ENCODE data around the gene BLACAT1. TPM values are rescaled to one million over a fixed set of nuclear protein-coding genes. Genes with fewer than 3 reads are reported as not detected.

The BLACAT1 gene
- total RNA-seq (2014; rRNA removed; shearing (Covaris generic); ENCODE audit: low replicate concordance): 0.07 and 0.78 TPM in 2 replicates

DNA sequence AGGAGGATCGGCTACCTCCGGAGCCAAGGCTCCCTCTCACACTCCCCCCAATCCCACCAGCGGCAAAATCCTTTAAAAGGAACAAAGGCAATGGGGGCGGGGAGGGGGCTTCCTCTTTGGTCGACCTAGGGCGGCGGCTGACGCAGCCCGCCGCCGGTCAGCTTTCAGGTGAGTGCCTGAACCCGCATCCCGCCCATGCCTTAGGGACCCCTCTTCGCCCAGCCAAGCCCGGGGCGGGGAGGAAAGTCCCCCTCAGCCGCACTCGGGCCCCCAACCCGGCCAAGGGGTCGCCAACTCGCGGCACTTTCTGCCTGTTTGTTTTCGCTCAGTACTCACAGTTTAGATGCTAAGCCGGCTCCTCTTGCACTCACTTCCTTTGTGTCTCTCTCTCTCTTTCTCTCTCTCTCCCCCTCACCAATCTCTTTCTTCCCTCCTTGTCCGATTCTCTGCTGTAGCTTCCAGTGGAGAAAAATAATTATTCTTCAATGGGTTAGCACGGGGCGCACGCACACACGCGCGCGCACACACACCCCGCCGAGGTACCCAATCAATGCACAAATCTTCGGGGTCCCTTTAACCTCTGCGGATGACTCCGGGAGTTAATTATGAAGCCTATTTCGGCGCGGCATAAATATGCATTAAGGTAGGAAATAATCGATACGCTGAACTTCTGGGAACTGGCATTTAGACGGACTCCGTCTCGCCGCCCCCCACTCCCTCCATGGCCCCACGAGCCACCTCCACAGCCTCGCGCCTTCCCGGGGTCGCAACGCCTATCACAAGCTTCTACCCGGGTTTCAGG, at the start of gene BLACAT1:
TSS of gene BLACAT1 (minus strand) at position 465 of the 802 bp plus-strand sequence.
- in situ Hi-C loops (cut with HindIII; ENCODE audit: low pct_unique_long_range_greater_than_20kb, low sequenced_read_pairs): no loop called here
- DNase-seq (ENCODE audit: low read depth): no peak

DNA sequence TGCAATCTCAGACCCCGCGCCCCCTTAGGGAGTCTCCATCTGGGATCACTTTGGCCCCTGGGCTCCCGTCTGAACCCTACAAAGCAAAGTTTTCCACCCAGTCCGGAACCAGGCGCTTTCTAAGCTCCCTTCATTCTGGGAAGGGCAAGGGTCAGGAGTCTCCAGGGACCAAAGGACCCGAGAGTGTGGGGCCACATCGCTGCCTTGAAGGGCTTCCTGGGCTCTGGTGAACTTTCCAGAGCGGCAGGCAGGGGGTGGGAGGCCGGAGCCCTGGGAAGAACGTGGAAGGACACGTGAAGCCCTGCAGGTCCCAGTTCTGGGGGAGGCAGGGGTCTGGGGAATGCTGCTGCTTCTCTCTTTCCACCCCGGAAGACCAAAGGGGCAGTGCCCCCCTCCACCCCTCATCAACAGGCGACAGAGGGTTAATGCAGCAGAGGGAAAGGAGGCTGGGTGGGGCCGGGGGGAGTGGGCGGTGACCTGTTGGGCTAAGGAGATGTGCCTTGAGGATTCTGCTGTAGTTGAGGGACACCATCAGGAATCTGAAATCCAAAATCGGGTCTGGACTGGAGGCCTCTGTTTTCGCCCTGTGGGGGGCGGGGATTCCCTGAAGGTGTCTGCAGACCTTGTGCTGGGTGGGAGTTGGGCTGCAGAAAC, 49.4 kb upstream of the BLACAT1 start:
- in situ Hi-C loops (cut with HindIII; ENCODE audit: low pct_unique_long_range_greater_than_20kb, low sequenced_read_pairs): no loop called here
- no peak for DNase-seq (ENCODE audit: low read depth)

DNA sequence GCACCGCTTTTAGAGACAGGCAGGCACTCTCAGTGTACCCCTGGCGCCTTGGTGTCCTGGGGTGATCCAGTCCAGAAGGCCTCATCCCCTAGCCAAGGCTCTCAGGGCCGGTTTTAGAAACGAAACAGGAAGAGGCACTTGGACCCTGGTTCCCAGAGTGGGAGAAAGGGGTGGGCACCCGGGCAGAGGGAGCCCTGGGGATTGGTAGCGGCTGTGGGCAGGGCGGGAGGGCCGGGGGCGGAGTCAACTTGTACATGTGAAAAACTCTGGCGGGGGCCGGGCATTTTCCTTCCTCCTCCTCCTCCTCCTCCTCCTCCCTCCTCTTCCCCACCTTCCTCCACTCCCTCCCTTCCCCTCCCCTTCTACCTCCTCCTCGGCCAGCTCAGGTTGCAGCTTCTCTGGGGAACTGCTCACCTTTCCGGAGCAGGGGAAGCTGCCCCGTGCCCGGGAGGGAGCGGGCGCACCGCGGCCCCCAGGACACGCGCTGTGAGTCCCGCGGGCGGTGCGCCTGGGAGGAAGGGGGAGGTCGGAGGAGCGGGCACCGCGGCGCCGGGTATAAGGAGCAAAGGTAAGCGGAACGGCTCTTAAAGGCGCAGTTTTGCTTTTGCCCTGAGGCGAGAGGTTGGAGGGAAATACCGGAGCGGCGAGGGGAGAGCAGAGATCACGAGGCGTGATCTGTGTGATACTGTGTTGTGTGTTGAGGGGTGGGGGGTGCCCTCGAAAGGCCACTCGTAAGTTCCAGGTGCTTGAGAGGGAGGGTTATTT, 48.6 kb upstream of the BLACAT1 start, which contains the start of gene CDK18:
TSS of gene CDK18 (plus strand) at position 359 of the 765 bp plus-strand sequence. CDS start 18,499 bp downstream, outside the sequence.
- DNase-seq (ENCODE audit: low read depth): peak; percentile 85
- in situ Hi-C loops (cut with HindIII; ENCODE audit: low pct_unique_long_range_greater_than_20kb, low sequenced_read_pairs): no loop called here

DNA sequence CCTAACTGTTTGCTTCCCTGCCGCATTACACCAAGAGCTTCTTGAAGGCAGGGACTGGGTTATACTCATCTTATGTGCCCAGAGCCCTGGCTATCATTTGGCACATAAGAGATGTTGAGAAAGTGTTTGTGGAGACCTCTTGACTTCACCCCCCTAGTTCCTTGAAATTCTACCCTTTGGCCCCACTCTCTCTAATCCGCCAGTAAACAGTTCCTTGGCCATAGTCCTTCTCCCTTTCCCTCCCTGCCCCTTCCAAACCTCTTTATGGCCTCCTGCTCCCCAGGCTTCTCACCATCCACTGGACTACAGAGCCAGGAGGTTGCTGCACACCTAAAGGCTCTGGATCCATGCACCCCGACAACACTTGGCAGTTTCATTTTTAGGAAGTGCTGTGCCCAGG, 47.1 kb upstream of the BLACAT1 start:
- no peak for DNase-seq (ENCODE audit: low read depth)
- in situ Hi-C loops (cut with HindIII; ENCODE audit: low pct_unique_long_range_greater_than_20kb, low sequenced_read_pairs): no loop called here

DNA sequence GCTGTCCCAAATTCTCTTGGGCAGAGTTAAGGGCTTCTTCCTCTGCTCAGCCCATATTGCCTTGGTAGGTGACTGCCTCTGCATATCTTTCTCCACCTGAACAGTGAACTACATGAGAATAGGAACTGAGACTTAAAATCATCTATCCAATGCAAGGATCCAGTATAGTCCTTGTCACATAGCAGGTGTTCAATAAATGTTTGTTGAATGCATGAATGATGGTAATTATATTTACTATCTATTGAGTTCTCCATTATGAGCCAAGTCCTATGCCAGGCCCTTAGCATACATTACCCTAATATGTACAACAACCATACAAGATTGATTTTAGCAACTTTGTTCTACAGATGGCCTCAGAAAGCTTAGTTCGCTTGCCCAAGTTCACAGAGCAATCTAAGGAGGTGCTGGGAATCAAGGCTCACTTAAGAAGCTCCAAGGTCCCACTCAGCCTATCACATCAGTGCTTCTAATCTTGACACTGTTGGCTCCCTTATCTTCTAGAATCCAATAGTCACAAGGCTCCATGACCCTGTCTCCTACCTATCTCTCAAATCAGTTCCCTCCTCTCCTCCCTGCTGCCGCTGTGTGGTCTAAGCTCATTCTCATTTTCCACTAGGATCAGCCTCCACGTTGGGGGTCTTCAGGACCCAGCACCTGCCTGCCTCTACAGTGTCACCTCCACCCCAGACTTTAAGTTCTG, 46.4 kb upstream of the BLACAT1 start:
- in situ Hi-C loops (cut with HindIII; ENCODE audit: low pct_unique_long_range_greater_than_20kb, low sequenced_read_pairs): no loop called here
- no peak for DNase-seq (ENCODE audit: low read depth)

DNA sequence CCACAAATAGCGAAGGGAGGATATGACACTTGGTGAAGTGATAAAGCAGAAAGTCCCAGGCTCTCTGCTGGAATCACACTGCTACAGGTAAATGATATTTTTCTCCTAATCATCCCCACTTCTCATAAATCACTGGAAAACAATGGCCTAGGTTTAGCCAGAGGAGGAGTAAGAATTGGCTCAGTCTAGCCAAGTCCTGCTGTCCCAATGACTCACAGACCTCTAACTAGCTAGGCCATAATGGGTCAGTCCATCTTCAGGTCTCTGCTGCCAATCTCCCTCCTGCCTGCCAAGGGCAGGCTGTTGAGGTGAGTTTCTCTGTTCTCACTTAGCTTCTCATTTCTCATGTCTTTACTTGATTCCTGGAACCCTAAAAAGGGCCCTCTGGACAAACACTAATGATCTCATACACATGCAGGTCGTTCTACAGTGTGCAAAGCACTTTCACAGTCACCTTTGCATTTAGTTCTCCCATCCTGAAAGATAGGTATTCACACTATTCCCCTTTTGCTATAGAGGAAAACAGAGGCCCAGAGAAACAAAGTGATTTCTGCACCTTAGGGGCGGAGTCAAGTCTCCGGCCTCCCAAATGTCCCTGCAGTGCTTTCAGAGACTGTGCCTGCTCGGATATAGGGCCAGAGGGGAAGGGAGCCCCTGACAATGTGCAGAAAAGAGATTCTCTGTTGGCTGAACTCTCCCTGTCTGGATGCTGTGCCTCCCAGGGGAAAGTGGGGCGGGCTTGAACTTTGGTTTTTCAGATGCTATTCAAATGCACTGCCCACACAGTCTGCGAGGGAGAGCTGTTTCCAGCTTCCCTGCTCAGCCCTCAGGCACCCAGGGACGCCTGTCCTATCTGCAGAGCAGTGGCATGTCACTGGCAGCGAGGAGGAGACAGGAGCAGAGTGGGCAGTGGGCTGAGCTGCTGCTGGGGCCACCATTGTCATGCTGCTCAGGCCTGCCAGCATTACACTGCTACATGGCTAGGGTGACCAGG, 44.7 kb upstream of the BLACAT1 start:
- no peak for DNase-seq (ENCODE audit: low read depth)
- in situ Hi-C loops (cut with HindIII; ENCODE audit: low pct_unique_long_range_greater_than_20kb, low sequenced_read_pairs): no loop called here

DNA sequence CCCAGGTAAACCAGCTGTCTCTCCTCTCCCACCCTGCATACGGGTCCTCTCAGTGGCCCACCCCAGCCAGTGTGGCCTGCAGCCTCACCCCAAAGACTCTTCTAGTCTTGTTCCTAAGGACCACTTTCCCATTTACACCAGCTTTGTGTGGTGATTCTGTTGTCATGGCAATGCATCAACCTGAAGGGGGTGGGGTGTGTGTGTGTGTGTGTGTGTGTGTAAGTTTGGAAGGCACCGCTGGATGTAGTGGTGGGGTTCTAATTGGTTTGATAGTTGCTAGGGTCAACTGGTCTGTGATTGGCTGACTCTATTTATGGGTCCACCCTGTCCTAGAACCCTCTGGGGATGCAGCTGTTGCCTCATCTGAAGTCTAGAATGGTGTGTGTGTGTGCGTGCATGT, 43.9 kb upstream of the BLACAT1 start:
- no peak for DNase-seq (ENCODE audit: low read depth)
- in situ Hi-C loops (cut with HindIII; ENCODE audit: low pct_unique_long_range_greater_than_20kb, low sequenced_read_pairs): no loop called here

DNA sequence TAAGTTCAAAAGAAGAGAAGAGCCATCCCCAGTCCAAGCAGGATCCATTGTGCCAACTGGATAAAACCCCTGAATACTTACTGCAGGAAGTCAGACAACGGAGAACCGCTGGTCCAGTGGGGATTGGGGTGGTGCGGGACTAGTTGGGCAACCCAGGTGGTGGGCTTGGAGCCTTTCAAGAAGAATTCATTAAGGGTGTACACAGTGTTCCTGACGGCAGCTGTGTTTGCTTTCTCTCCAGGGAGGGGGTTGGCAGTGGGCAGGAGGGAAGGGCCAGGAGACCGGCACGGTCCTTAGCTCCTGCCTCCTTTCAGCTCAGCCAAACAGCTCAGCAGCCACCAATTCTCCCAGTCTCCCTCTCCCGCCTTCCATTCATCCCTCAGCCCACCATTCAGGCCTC, 41.5 kb upstream of the BLACAT1 start:
- in situ Hi-C loops (cut with HindIII; ENCODE audit: low pct_unique_long_range_greater_than_20kb, low sequenced_read_pairs): no loop called here
- no peak for DNase-seq (ENCODE audit: low read depth)

DNA sequence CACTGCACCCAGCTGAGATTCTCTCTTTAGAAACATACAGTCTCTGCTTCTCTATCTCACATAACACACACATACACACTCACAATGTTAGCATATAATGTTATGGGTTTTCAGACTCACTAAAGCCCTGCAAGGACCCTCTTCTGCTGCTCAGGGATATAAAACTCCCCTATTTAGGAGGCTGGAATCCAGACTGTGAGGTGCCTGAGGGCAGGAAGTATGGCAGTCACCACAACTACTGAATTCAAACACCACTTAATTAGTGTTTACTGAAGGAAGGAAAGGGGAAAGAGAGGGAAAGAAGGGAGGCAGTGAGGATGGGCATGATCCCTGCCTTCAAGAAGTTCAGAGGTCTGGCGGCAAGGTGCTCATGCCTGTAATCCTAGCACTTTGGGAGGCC, 40.8 kb upstream of the BLACAT1 start:
- in situ Hi-C loops (cut with HindIII; ENCODE audit: low pct_unique_long_range_greater_than_20kb, low sequenced_read_pairs): no loop called here
- DNase-seq (ENCODE audit: low read depth): no peak

DNA sequence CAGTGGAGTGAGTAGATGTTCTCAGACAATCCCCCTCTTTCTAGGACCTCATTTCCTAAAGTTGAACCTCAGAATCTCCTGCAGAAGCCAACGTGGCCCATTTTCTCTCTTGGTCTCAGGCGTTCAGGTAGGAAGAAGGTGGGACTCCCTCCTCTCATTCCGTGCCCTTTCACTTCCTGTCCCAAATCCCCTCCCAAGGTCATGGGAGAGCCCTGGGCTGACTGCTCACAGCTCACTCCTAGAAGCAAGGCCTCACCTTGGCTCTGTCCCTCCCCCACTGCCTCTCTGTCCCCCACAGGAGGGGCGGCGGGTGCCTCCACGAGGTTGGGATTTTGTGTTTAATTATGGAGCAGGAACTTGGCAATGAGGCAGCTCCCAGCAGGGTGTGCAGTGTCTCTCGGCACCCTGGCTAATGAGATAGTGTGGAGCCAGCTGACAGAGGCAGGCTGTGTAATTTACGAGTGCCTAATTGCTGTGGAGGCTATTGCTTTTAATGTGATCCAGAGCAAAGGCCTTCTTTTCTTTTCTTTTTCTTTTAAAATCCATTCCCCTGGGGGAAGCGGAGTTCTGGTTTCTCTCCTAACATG, 39.5 kb upstream of the BLACAT1 start:
- DNase-seq (ENCODE audit: low read depth): no peak
- in situ Hi-C loops (cut with HindIII; ENCODE audit: low pct_unique_long_range_greater_than_20kb, low sequenced_read_pairs): no loop called here

DNA sequence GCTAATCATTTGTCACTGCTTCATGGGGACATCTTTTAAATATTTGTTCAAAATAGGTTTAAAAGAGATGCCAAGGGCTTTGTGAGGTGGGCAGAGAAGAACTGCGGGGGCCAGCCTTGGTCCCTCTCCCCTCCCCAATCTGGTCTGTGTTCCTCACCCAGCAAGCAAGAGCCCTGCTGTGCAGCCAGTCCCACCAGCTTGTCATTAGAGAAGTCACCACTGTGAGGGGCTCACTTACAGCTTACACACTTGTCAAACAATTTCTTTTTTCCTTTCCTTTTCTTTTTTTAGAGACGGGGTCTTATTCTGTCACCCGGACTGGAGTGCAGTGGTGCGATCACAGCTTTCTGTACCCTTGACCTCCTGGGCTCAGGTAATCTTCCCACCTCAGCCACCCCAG, 38.3 kb upstream of the BLACAT1 start:
- DNase-seq (ENCODE audit: low read depth): no peak
- in situ Hi-C loops (cut with HindIII; ENCODE audit: low pct_unique_long_range_greater_than_20kb, low sequenced_read_pairs): no loop called here

DNA sequence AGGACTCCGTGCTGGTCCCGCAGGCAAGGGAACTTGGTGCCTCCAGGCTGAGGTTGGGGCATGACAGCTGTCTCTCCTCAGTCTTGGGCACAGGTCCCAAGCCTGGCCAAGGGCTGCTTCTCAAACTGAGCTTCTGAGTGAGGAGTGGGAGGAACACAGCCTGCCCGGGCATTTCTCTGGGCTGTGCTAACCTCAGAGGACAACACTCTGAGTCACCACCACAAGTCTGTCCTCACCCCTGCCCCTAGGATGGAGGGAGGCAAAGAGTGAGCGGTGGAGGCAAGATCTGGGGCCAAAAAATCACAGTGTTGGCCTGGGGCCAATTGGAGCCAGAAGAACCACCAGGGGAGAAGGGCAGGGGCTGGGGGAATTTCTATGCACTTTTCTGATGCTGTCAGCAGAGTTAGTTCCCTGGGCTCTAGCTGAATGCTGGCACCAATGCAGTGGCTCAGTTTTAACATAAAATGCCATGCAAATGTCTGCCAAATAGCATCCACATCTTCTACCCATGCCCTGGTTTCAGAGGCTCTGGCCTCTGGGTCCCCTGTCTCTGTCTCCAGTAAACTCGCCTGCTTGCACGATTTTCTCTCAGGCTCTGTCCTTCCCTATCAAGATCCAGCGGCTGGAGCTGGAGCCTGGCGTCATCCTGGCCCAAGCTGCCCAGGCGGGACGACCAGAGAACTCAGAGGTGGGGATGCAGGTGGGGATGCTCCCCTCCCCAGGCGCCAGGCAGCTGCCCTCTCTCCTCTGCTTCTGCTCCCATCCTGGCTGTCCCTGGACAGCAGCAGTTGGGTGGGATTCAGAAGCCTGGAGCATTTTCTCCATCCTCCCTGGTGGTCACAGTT, 37.6 kb upstream of the BLACAT1 start:
- DNase-seq (ENCODE audit: low read depth): peak; percentile 34
- in situ Hi-C loops (cut with HindIII; ENCODE audit: low pct_unique_long_range_greater_than_20kb, low sequenced_read_pairs): no loop called here

DNA sequence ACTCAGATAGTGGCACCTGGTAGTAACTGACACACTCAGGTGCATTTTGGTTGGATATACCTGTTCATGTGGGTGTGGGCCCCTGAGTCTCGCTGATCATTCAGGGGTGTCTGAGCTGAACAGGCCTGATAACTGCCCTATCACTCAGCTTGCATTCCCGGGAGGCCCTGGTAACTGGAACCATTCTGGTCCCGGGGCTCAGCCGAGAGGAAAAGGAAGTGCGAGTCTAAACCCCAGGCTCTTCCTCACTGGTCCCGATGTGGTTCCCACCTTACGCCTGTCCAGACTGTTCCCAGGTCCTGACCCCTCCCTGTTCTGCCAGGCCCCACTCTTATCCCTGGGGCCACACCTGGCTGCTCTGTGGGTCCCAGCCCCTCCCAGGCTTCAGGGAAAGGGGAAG, 36.9 kb upstream of the BLACAT1 start:
- no peak for DNase-seq (ENCODE audit: low read depth)
- in situ Hi-C loops (cut with HindIII; ENCODE audit: low pct_unique_long_range_greater_than_20kb, low sequenced_read_pairs): no loop called here

DNA sequence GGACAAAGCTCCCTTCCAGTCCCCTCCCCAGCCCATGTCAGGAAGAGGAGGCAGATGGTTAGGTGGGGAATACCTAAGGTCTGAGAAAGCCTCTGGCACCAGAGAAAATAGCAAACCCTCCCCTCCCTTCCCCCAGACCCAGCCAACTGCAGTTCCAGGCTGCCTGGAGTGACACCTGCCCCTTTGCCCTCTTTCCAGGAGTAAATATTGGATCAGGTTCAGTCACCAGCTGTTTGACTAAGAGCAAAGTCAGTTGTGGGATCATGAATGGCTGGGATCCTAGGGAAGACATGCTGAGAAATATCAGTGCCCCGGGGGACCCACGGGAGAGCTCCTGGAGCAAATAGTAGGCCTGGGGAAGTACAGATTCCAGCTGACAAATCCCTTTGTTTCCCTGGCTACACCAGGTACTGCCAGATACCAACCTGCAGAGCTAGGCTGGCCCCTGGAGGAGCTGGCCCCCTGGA, 36.4 kb upstream of the BLACAT1 start:
- no peak for DNase-seq (ENCODE audit: low read depth)
- in situ Hi-C loops (cut with HindIII; ENCODE audit: low pct_unique_long_range_greater_than_20kb, low sequenced_read_pairs): no loop called here

DNA sequence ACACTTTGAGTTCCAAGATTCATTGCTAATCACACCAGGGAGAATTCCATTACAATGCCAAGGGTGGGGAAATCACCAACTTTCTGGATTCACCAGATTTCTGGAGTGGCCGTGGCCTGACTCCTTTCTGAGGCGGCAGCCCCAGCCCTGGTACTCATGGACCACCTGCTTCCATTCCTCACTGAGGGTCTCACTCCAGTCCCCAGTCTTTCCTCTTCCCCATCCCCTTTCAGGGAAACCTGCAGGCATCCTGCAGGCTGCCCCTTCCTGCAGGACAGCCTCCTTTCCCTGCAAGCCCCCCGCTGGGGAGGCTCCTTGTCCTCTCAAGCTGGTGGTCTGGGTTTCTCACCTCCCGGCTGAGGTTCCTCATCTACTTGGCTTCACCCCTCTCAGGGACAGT, 35.9 kb upstream of the BLACAT1 start:
- no peak for DNase-seq (ENCODE audit: low read depth)
- in situ Hi-C loops (cut with HindIII; ENCODE audit: low pct_unique_long_range_greater_than_20kb, low sequenced_read_pairs): no loop called here

DNA sequence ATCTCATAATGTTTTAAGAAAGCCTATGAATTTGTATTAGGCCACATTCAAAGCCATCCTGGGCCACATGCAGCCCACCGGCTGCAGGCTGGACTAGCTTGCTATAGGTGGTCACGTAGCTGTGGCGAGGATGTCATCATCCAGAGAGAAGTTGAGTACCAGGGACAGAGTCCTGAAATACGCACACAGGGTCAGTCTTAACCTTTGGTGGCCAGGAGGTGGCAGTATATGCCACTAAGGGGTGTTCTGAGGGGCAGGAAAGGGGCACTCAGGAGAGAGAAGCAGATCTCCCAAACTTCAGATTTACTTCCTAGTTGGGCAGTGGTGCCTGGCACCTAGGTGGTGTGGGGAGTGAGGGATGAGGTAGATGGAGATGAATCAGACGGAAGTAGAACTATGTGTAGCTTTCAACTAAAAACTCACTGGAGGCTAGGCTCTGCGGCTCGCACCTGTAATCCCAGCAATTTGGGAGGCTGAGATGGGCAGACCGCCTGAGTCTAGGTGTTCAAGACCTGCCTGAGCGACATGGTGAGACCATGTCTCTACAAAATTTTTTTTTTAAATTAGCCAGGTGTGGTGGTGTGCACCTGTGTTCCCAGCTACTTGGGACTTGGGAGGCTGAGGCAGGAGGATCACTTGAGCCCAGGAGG, 32.4 kb upstream of the BLACAT1 start:
- in situ Hi-C loops (cut with HindIII; ENCODE audit: low pct_unique_long_range_greater_than_20kb, low sequenced_read_pairs): no loop called here
- DNase-seq (ENCODE audit: low read depth): peak; percentile 57

Measured in Caki2 (cell line).